ENCODE measurements around the gene RAC3. TPM values are rescaled to one million over a fixed set of nuclear protein-coding genes. Genes with fewer than 3 reads are reported as not detected.

Gene RAC3
- total and polyA plus RNA-seq, 2 experiments from 2014 or later = 5.5 to 11.8 TPM

- no peaks in the 10 kb centered on the region for H3K9me3 ChIP-seq (ENCODE audit: low read depth)
- no peak for TF ChIP-seq EZH2phosphoT487 (IDR thresholded peaks at IDR 0.05; ENCODE audit: low read depth, severe bottlenecking, unreplicated experiment)
- TF ChIP-seq CTCF (IDR thresholded peaks at IDR 0.05; ENCODE audit: poor library complexity) = no peak
- no peak for TF ChIP-seq EZH2 (IDR thresholded peaks at IDR 0.05; ENCODE audit: borderline replicate concordance)
- no peak overlapping the region for H3K27ac ChIP-seq
- H3K4me3 ChIP-seq = no peak overlapping the region
- no peaks in the 10 kb centered on the region for H3K36me3 ChIP-seq (replicated peaks; ENCODE audit: insufficient read depth, low read depth)
- DNase-seq (ENCODE audit: low spot score) = no peak
- no peaks in the 10 kb centered on the region for H3K4me1 ChIP-seq (ENCODE audit: insufficient read depth)
- peaks cover 3% of the 10 kb centered on the region for H4K20me1 ChIP-seq (ENCODE audit: insufficient read depth, poor library complexity, severe bottlenecking)
- no peak overlapping the region for H2AFZ ChIP-seq
- no peaks in the 10 kb centered on the region for H3K79me2 ChIP-seq
- no peaks in the 10 kb centered on the region for H3K27me3 ChIP-seq
- WGBS (ENCODE audit: low lambda C conversion rate, missing lambda C conversion rate) = 87% methylated on average over 26 of the region's 28 CpGs
- no peaks in the 10 kb centered on the region for H3K9me2 ChIP-seq (replicated peaks; ENCODE audit: insufficient read depth)
- H3K4me2 ChIP-seq = no peak overlapping the region
Observed at GRCh38 chr17:82077617-82078358, 46.3 kb downstream of the RAC3 start.

- Histone ChIP-seq H3K79me2 (no peaks in the 10 kb centered on the region), H3K27me3 (no peaks in the 10 kb centered on the region), H3K27ac (no peak overlapping the region), H3K4me3 (no peak overlapping the region), H3K4me2 (no peak overlapping the region), H4K20me1 (ENCODE audit: insufficient read depth, poor library complexity, severe bottlenecking) (peaks cover 3% of the 10 kb centered on the region), H2AFZ (no peak overlapping the region), H3K9me2 (replicated peaks; ENCODE audit: insufficient read depth) (no peaks in the 10 kb centered on the region), H3K36me3 (replicated peaks; ENCODE audit: insufficient read depth, low read depth) (no peaks in the 10 kb centered on the region), H3K9me3 (ENCODE audit: low read depth) (no peaks in the 10 kb centered on the region), H3K4me1 (ENCODE audit: insufficient read depth) (no peaks in the 10 kb centered on the region)
- 97% methylated on average over 17 of the region's 18 CpGs for WGBS (ENCODE audit: low lambda C conversion rate, missing lambda C conversion rate)
- TF ChIP-seq EZH2phosphoT487 (IDR thresholded peaks at IDR 0.05; ENCODE audit: low read depth, severe bottlenecking, unreplicated experiment) (no peak), EZH2 (IDR thresholded peaks at IDR 0.05; ENCODE audit: borderline replicate concordance) (no peak)
- no peak for DNase-seq (ENCODE audit: low spot score)
Observed at GRCh38 chr17:82078433-82078832, 47.0 kb downstream of the RAC3 start.

- Histone ChIP-seq H3K9me2 (replicated peaks; ENCODE audit: insufficient read depth) (no peaks in the 10 kb centered on the region), H3K27ac (no peak overlapping the region), H2AFZ (no peak overlapping the region), H3K4me3 (no peak overlapping the region), H3K4me1 (ENCODE audit: insufficient read depth) (no peaks in the 10 kb centered on the region), H3K36me3 (replicated peaks; ENCODE audit: insufficient read depth, low read depth) (no peaks in the 10 kb centered on the region), H3K27me3 (no peaks in the 10 kb centered on the region), H3K9me3 (ENCODE audit: low read depth) (no peaks in the 10 kb centered on the region), H3K79me2 (no peaks in the 10 kb centered on the region), H4K20me1 (ENCODE audit: insufficient read depth, poor library complexity, severe bottlenecking) (peaks cover 3% of the 10 kb centered on the region), H3K4me2 (no peak overlapping the region)
- no peak for DNase-seq (ENCODE audit: low spot score)
- TF ChIP-seq CTCF (IDR thresholded peaks at IDR 0.05; ENCODE audit: poor library complexity) (no peak), EZH2 (IDR thresholded peaks at IDR 0.05; ENCODE audit: borderline replicate concordance) (no peak), EZH2phosphoT487 (IDR thresholded peaks at IDR 0.05; ENCODE audit: low read depth, severe bottlenecking, unreplicated experiment) (no peak)
- WGBS (ENCODE audit: low lambda C conversion rate, missing lambda C conversion rate) = 98% methylated on average over 37 of the region's 47 CpGs
Observed at GRCh38 chr17:82079001-82079677, 47.7 kb downstream of the RAC3 start.
